HepG2 (cell line): Measurements from ENCODE around the gene NCMAP. TPM values are rescaled to one million over a fixed set of nuclear protein-coding genes. Genes with fewer than 3 reads are reported as not detected.

Experiments
- ATAC-seq: fragments of 200-7000 bp; cut with Tn5 transposase; 3 replicates; pipeline ENCODE4 v1.9.1; 2020; ENCODE audit warnings: mild to moderate bottlenecking, moderate library complexity
- BruUV-seq: library from RNA; stranded (reverse); fragments of 400-500 nt; replicated peaks from 2 replicates; lab custom pipeline; 2021; lab: Mats Ljungman, UMichigan
- CTCF ChIA-PET: fragments of 300-600 bp; formaldehyde crosslinking; extraction: SDS; loops from one replicate; lab custom pipeline; 2021; ENCODE audit warnings: low total read pairs, inconsistent platforms, low intra/inter-chr PET ratio; lab: Yijun Ruan, JAX
- POLR2A ChIA-PET: fragments of 350-600 bp; sonication (Branson Sonifier 250); formaldehyde crosslinking; loops from one replicate; lab custom pipeline; 2020; ENCODE audit warnings: antibody characterized with exemption, inconsistent platforms; lab: Yijun Ruan, JAX
- DNase-seq: peaks from one replicate; pipeline ENCODE4 v3.0.0-alpha.2; 2015; ENCODE audit warnings: low spot score
- FAIRE-seq: peaks from 3 replicates; lab custom pipeline; 2011; peaks lifted over from hg19 to GRCh38; lab: Jason Lieb, UNC
- H2AFZ ChIP-seq: one replicate; pipeline ENCODE4 v1.6.1; 2011; ENCODE audit warnings: low read length, inconsistent platforms
- H3K27ac ChIP-seq: fragments of 300-600 bp; 3 replicates; pipeline ENCODE4 v1.8.0; 2011; ENCODE audit warnings: mixed run types, mild to moderate bottlenecking, mixed read lengths, low read length, inconsistent platforms; ENCODE audit not compliant: insufficient read depth; ENCODE audit errors: extremely low read length
- H3K27me3 ChIP-seq, 2 experiments: fragments of 200-600 bp in 1 of 2; 2 replicates in 1 of 2; 3 replicates in 1 of 2; pipeline versions ENCODE4 v1.6.0 to v1.8.0; 2011; ENCODE audit warnings: low read length in 2 of 2, mild to moderate bottlenecking in 2 of 2, moderate library complexity in 2 of 2, inconsistent platforms in 1 of 2; ENCODE audit not compliant: insufficient read depth in 2 of 2, control insufficient read depth in 1 of 2
- H3K36me3 ChIP-seq, 2 experiments: fragments of 200-600 bp in 1 of 2; replicated peaks in 1 of 2; 2 replicates in 1 of 2; 3 replicates in 1 of 2; pipeline versions ENCODE4 v1.5.1 to v1.8.0; 2011; ENCODE audit warnings: low read length in 2 of 2, inconsistent platforms in 1 of 2; ENCODE audit not compliant: insufficient read depth in 2 of 2, control insufficient read depth in 1 of 2
- H3K4me1 ChIP-seq: 2 replicates; pipeline ENCODE4 v1.5.1; 2012; ENCODE audit warnings: low read length, inconsistent platforms; ENCODE audit not compliant: insufficient read depth
- H3K4me2 ChIP-seq: 2 replicates; pipeline ENCODE4 v1.6.0; 2011; ENCODE audit warnings: low read depth, low read length, inconsistent platforms
- H3K4me3 ChIP-seq, 3 experiments: fragments of 200-600 bp in 1 of 3; sonication (generic), shearing (Covaris generic) in 1 of 3; replicated peaks in 1 of 3; 2 replicates each; pipeline ENCODE4 v1.5.1; 2011 to 2016; ENCODE audit warnings: low read length in 3 of 3, inconsistent platforms in 2 of 3, low read depth in 2 of 3, mild to moderate bottlenecking in 2 of 3, control low read depth in 1 of 3, mixed read lengths in 1 of 3; ENCODE audit not compliant: insufficient read depth in 1 of 3
- H3K79me2 ChIP-seq: one replicate; pipeline ENCODE4 v1.6.1; 2011; ENCODE audit warnings: low read length, inconsistent platforms; ENCODE audit not compliant: insufficient read depth
- H3K9ac ChIP-seq: 2 replicates; pipeline ENCODE4 v1.6.0; 2011; ENCODE audit warnings: mild to moderate bottlenecking, low read depth, low read length, inconsistent platforms; ENCODE audit not compliant: insufficient read depth
- H3K9me3 ChIP-seq: 2 replicates; pipeline ENCODE4 v1.5.1; 2012; ENCODE audit warnings: mild to moderate bottlenecking, low read length
- H4K20me1 ChIP-seq: 2 replicates; pipeline ENCODE4 v1.6.0; 2011; ENCODE audit warnings: inconsistent platforms, mild to moderate bottlenecking, low read length, moderate library complexity; ENCODE audit not compliant: insufficient read depth
- BCL3 ChIP-seq: sonication (generic); formaldehyde crosslinking; IDR thresholded peaks from 2 replicates; pipeline ENCODE4 v1.5.1; 2020; ENCODE audit warnings: mild to moderate bottlenecking, missing genetic modification reagents, moderate library complexity
- GZF1 ChIP-seq: sonication (generic); formaldehyde crosslinking; IDR thresholded peaks from 2 replicates; pipeline ENCODE4 v1.5.1; 2020; ENCODE audit warnings: mild to moderate bottlenecking, missing genetic modification reagents
- HIVEP1 ChIP-seq: sonication (generic); formaldehyde crosslinking; IDR thresholded peaks from 2 replicates; pipeline ENCODE4 v1.4.0; 2020; ENCODE audit warnings: mild to moderate bottlenecking, missing genetic modification reagents
- LCORL ChIP-seq, 2 experiments: fragments of 450-650 bp in 1 of 2; sonication (generic) in 1 of 2; formaldehyde crosslinking in 1 of 2; IDR thresholded peaks; 2 replicates each; pipeline versions ENCODE4 v1.5.0 to v1.6.1; 2017 to 2020; ENCODE audit warnings: antibody characterized with exemption in 1 of 2, missing genetic modification reagents in 1 of 2
- MATR3 ChIP-seq: sonication (generic); formaldehyde crosslinking; IDR thresholded peaks from 2 replicates; pipeline ENCODE4 v1.4.0; 2020; ENCODE audit warnings: missing genetic modification reagents
- RBM22 ChIP-seq: fragments of 200-400 bp; formaldehyde crosslinking; optimal IDR thresholded peaks from 2 replicates; pipeline ENCODE3; 2017; ENCODE audit warnings: mild to moderate bottlenecking, low read length, moderate library complexity
- ZC3H13 ChIP-seq: sonication (generic); formaldehyde crosslinking; IDR thresholded peaks from 2 replicates; pipeline ENCODE4 v1.8.1; 2023; ENCODE audit warnings: mild to moderate bottlenecking, missing genetic modification reagents, moderate library complexity
- ZFP82 ChIP-seq: sonication (generic); formaldehyde crosslinking; IDR thresholded peaks from 2 replicates; pipeline ENCODE4 v1.5.1; 2020; ENCODE audit warnings: mild to moderate bottlenecking, missing genetic modification reagents, borderline replicate concordance
- ZNF10 ChIP-seq: sonication (generic); formaldehyde crosslinking; IDR thresholded peaks from 2 replicates; pipeline ENCODE4 v1.4.0; 2020; ENCODE audit warnings: mild to moderate bottlenecking, low read depth, missing genetic modification reagents, borderline replicate concordance
- ZNF12 ChIP-seq: sonication (generic); formaldehyde crosslinking; IDR thresholded peaks from 2 replicates; pipeline ENCODE4 v1.5.0; 2020; ENCODE audit warnings: missing genetic modification reagents
- ZNF407 ChIP-seq: sonication (generic); formaldehyde crosslinking; IDR thresholded peaks from one replicate; pipeline ENCODE4 v1.5.1; 2020; ENCODE audit warnings: mild to moderate bottlenecking, missing genetic modification reagents; ENCODE audit errors: not compliant biosample characterization
- ZNF430 ChIP-seq: sonication (generic); formaldehyde crosslinking; IDR thresholded peaks from 2 replicates; pipeline ENCODE4 v1.9.0; 2021; ENCODE audit warnings: mild to moderate bottlenecking, missing genetic modification reagents
- ZNF468 ChIP-seq: sonication (generic); formaldehyde crosslinking; IDR thresholded peaks from 2 replicates; pipeline ENCODE4 v1.8.0; 2022; ENCODE audit warnings: mild to moderate bottlenecking, moderate library complexity, missing genetic modification reagents
- ZNF761 ChIP-seq: sonication (generic); formaldehyde crosslinking; conservative IDR thresholded peaks from 2 replicates; pipeline ENCODE4 v1.4.0; 2020; ENCODE audit warnings: mild to moderate bottlenecking, missing genetic modification reagents
- in situ Hi-C: cut with HindIII; loops from 2 replicates; pipeline ENCODE4 v1.10.0; 2017; ENCODE audit warnings: low pct_unique_long_range_greater_than_20kb; ENCODE audit not compliant: extremely low pct_ligation_motif_present
- intact Hi-C: fragments of 100-400 bp; cut with micrococcal nuclease; formaldehyde crosslinking; loops from one replicate; pipeline ENCODE4 v1.10.0; 2022; ENCODE audit not compliant: unreplicated experiment
- polyA plus RNA-seq, 8 experiments: library from polyadenylated mRNA; depleted of rRNA in 3 of 8; stranded (reverse) in 7 of 8; unstranded in 1 of 8; fragments of >200 nt; fragmentation: Illumina TruSeq in 4 of 8; extraction: Trizol in 4 of 8; gene quantifications; 2 replicates each; pipeline versions ENCODE4 v1.2.1 to v1.2.3, GENCODE V29; 2011 to 2016; ENCODE audit warnings: low read depth in 4 of 8, missing spikeins in 1 of 8, mixed read lengths in 1 of 8; ENCODE audit not compliant: insufficient read depth in 1 of 8
- total RNA-seq, 5 experiments: library from RNA; depleted of rRNA; stranded (reverse); fragments of >200 nt; fragmentation: Illumina TruSeq; extraction: Trizol; gene quantifications; 2 replicates each; pipeline ENCODE4 v1.2.3, GENCODE V29; 2016; ENCODE audit warnings: low read depth in 1 of 5

NCMAP gene
- total and polyA plus RNA-seq, 2 of the 13 experiments (the other 11 are each of a cell fraction or from before 2014, with no cell fraction given), result 2.7 to 20.0 TPM

- TF ChIP-seq LCORL (IDR thresholded peaks at IDR 0.05) (no peak), LCORL (CRISPR knock-in tag; IDR thresholded peaks at IDR 0.05) (no peak)
- TF ChIP-seq, all 625 proteins: peak for 27
Measured at GRCh38 chr1:24541711-24542346, 14.1 kb upstream of the NCMAP start (continued).

- Histone ChIP-seq H3K36me3 (no peaks in the 10 kb centered on the region), H3K79me2 (no peaks in the 10 kb centered on the region), H4K20me1 (no peaks in the 10 kb centered on the region), H3K4me3 (no peak overlapping the region), H3K9ac (no peak overlapping the region), H3K27me3 (no peaks in the 10 kb centered on the region), H3K27ac (no peak overlapping the region), H3K9me3 (no peaks in the 10 kb centered on the region), H3K4me2 (no peak overlapping the region), H3K4me1 (peaks cover 66% of the 10 kb centered on the region), H2AFZ (no peak overlapping the region)
- ChIA-PET POLR2A (no interaction called here), CTCF (no interaction called here)
- in situ Hi-C loops (loop anchor here (10.0 kb wide), 1 partner anchor 91 kb away; no protein-coding TSS in a partner anchor), intact Hi-C loops (loop anchor here (5.0 kb wide), 1 partner anchor 93 kb away; no protein-coding TSS in a partner anchor)
- FAIRE-seq (no peak), ATAC-seq (no peak), DNase-seq (no peak)
- BruUV-seq, result no TSS peak
- no peak for TF ChIP-seq HIVEP1 (CRISPR knock-in tag)
- no peak for TF ChIP-seq ZNF468 (CRISPR knock-in tag)
- TF ChIP-seq ZNF430 (CRISPR knock-in tag), result no peak
- no peak for TF ChIP-seq ZNF10 (CRISPR knock-in tag)
- TF ChIP-seq RBM22, result no peak
- TF ChIP-seq ZNF761, result no peak
- no peak for TF ChIP-seq ZNF407
- TF ChIP-seq ZFP82 (CRISPR knock-in tag), result no peak
- no peak for TF ChIP-seq MATR3 (CRISPR knock-in tag)
- no peak for TF ChIP-seq ZNF12
- TF ChIP-seq ZC3H13 (CRISPR knock-in tag), result no peak
- TF ChIP-seq GZF1, result no peak
- TF ChIP-seq BCL3 (CRISPR knock-in tag), result no peak
Measured at GRCh38 chr1:24544239-24544638, 11.6 kb upstream of the NCMAP start.
